Liver (tissue), 9 donors: ENCODE results near the gene CYTH3. TPM values are rescaled to one million over a fixed set of nuclear protein-coding genes. Genes with fewer than 3 reads are reported as not detected.

ENCODE experiments used
- DNase-seq: peaks from one replicate; pipeline ENCODE4 v3.0.0-alpha.2; 2017; ENCODE audit warnings: low spot score
- H3K27ac ChIP-seq, 2 donors: one replicate each; pipeline ENCODE4 v1.7.0; 2013; ENCODE audit warnings: inconsistent platforms in 2 of 2, low read length in 2 of 2, control low read depth in 1 of 2, low read depth in 1 of 2, mild to moderate bottlenecking in 1 of 2
- H3K27me3 ChIP-seq, 4 donors: one replicate each; pipeline versions ENCODE4 v1.6.1 to v1.7.0; 2013; ENCODE audit warnings: low read length in 3 of 4, inconsistent platforms in 1 of 4, mild to moderate bottlenecking in 1 of 4, moderate library complexity in 1 of 4; ENCODE audit not compliant: control insufficient read depth in 4 of 4, insufficient read depth in 4 of 4
- H3K36me3 ChIP-seq, 4 donors: one replicate each; pipeline versions ENCODE4 v1.6.1 to v1.7.0; 2013; ENCODE audit warnings: low read length in 3 of 4, mild to moderate bottlenecking in 3 of 4, low read depth in 1 of 4, moderate library complexity in 1 of 4; ENCODE audit not compliant: control insufficient read depth in 4 of 4, insufficient read depth in 3 of 4
- H3K4me1 ChIP-seq, 4 donors: one replicate each; pipeline versions ENCODE4 v1.6.1 to v1.7.0; 2013; ENCODE audit warnings: low read length in 3 of 4, mild to moderate bottlenecking in 3 of 4, moderate library complexity in 1 of 4; ENCODE audit not compliant: control insufficient read depth in 4 of 4, insufficient read depth in 4 of 4
- H3K4me3 ChIP-seq, 3 donors: one replicate each; pipeline versions ENCODE4 v1.6.1 to v1.7.0; 2013; ENCODE audit warnings: low read length in 3 of 3, control low read depth in 1 of 3, low read depth in 1 of 3, mild to moderate bottlenecking in 1 of 3
- H3K9ac ChIP-seq, 2 donors: one replicate each; pipeline ENCODE4 v1.7.0; 2013; ENCODE audit warnings: low read length in 2 of 2, mild to moderate bottlenecking in 2 of 2, moderate library complexity in 2 of 2, control low read depth in 1 of 2, low read depth in 1 of 2
- H3K9me3 ChIP-seq, 4 donors: one replicate each; pipeline versions ENCODE4 v1.6.1 to v1.7.0; 2013; ENCODE audit warnings: low read length in 3 of 4; ENCODE audit not compliant: control insufficient read depth in 4 of 4
- EGR1 ChIP-seq, 2 donors: IDR thresholded peaks; 2 replicates each; pipeline ENCODE4 v1.6.1; 2016 to 2018; ENCODE audit warnings: antibody characterized with exemption in 2 of 2, low read depth in 2 of 2
- FOXA1 ChIP-seq: IDR thresholded peaks from 2 replicates; pipeline ENCODE4 v1.6.1; 2016; ENCODE audit warnings: antibody characterized with exemption
- FOXA2 ChIP-seq: IDR thresholded peaks from 2 replicates; pipeline ENCODE4 v1.6.1; 2016; ENCODE audit warnings: antibody characterized with exemption
- GABPA ChIP-seq, 2 donors: IDR thresholded peaks in 1 of 2; conservative IDR thresholded peaks in 1 of 2; 2 replicates each; pipeline ENCODE4 v1.6.1; 2016; ENCODE audit warnings: antibody characterized with exemption in 2 of 2, mild to moderate bottlenecking in 1 of 2, moderate library complexity in 1 of 2
- HNF4A ChIP-seq, 2 donors: conservative IDR thresholded peaks; 2 replicates each; pipeline ENCODE4 v1.6.1; 2016; ENCODE audit warnings: antibody characterized with exemption in 2 of 2, mild to moderate bottlenecking in 2 of 2
- HNF4G ChIP-seq: IDR thresholded peaks from 2 replicates; pipeline ENCODE4 v1.6.1; 2016; ENCODE audit warnings: antibody characterized with exemption
- JUND ChIP-seq, 2 donors: IDR thresholded peaks; 2 replicates each; pipeline ENCODE4 v1.6.1; 2016; ENCODE audit warnings: antibody characterized with exemption in 2 of 2
- NR2F2 ChIP-seq: IDR thresholded peaks from 2 replicates; pipeline ENCODE4 v1.6.1; 2016; ENCODE audit warnings: antibody characterized with exemption
- RXRA ChIP-seq, 2 donors: IDR thresholded peaks; 2 replicates each; pipeline ENCODE4 v1.6.1; 2017 to 2018; ENCODE audit warnings: antibody characterized with exemption in 2 of 2, mild to moderate bottlenecking in 1 of 2
- SP1 ChIP-seq: IDR thresholded peaks from 2 replicates; pipeline ENCODE4 v1.6.1; 2018; ENCODE audit warnings: antibody characterized with exemption, mild to moderate bottlenecking
- TAF1 ChIP-seq: conservative IDR thresholded peaks from 2 replicates; pipeline ENCODE4 v1.6.1; 2016; ENCODE audit warnings: antibody characterized with exemption, mild to moderate bottlenecking
- YY1 ChIP-seq: IDR thresholded peaks from 2 replicates; pipeline ENCODE4 v1.6.1; 2016; ENCODE audit warnings: antibody characterized with exemption, mild to moderate bottlenecking
- WGBS: extraction: QIAGEN DNeasy Blood & Tissue Kit; methylation state at CpG from one replicate; pipeline ENCODE4 v1.1.7; 2013; 5-methylcytosine and 5-hydroxymethylcytosine counted together
- polyA plus RNA-seq, 2 donors: library from polyadenylated mRNA; stranded (reverse) in 1 of 2; unstranded in 1 of 2; fragments of 200-250 nt in 1 of 2; fragments of >200 nt in 1 of 2; fragmentation: Nextera tagmentation in 1 of 2; extraction: Ambion mirVana in 1 of 2; gene quantifications; one replicate each; pipeline versions ENCODE4 v1.2.1 to v1.2.3, GENCODE V29; 2013 to 2015
- total RNA-seq, 2 donors: library from RNA; depleted of rRNA; stranded (reverse); fragments of >200 nt; gene quantifications; one replicate each; pipeline ENCODE4 v1.2.3, GENCODE V29; 2014
- TF ChIP-seq, protein P1 (sequence below): IDR thresholded peaks from 2 replicates; pipeline ENCODE4 v1.6.1; 2016; ENCODE audit warnings: antibody characterized with exemption
- TF ChIP-seq, protein P2 (sequence below): fragments of 150-350 bp; IDR thresholded peaks from 2 replicates; pipeline ENCODE4 v1.5.1; 2017; ENCODE audit warnings: improper control_type of control experiment, low read depth, low read length; ENCODE audit not compliant: missing input control
- TF ChIP-seq, protein P3 (sequence below): IDR thresholded peaks from 2 replicates; pipeline ENCODE4 v1.6.1; 2016; ENCODE audit warnings: antibody characterized with exemption
- TF ChIP-seq, protein P4 (sequence below): IDR thresholded peaks from 2 replicates; pipeline ENCODE4 v1.6.1; 2016; ENCODE audit warnings: antibody characterized with exemption
- donor health status: healthy.
- donor health status: healthy.
- donor health status: healthy.
- donor health status: healthy.
- donor health status: healthy.

The CYTH3 gene
- total and polyA plus RNA-seq, 4 donors: 1.1 to 6.3 (median 3.7) TPM

DNA sequence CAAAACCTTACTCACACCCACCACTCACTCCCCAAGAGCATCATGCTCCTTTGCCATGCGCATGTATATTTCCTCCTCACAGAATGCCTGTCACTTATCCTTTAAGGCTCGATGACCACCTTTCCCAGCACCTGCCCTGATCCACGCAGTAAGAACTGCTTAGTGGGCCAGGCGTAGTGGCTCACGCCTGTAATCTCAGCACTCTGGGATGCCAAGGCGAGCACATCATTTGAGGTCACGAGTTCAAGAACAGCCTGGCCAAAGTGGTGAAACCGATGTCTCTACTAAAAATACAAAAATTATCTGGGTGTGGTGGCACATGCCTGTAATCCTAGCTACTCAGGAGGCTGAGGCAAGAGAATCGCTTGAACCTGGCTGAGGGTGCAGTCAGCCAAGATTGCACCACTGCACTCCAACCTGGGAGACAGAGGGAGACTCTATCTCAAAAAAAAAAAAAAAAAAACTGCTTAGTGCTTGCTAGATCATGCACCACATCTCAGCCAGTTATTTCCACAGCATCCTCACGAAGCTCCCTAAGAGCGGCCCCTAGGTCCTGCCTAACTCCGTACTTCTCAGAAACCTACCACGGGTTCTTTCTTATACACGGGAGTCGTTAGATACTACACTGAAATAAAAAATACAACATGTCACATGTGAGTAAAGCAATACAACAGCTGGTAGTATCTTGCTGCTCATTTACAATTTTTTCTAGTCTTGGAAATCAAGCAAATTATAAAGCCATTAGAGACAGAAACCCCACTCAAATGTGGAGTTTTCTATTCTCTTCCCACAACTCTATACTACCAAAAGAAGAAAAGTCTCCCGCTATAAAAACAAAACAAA, 37.2 kb downstream of the CYTH3 start (continued):
- TF ChIP-seq NR2F2: no peak
- no peak for TF ChIP-seq SP1
- TF ChIP-seq TAF1: no peak
- TF ChIP-seq, protein P1, sequence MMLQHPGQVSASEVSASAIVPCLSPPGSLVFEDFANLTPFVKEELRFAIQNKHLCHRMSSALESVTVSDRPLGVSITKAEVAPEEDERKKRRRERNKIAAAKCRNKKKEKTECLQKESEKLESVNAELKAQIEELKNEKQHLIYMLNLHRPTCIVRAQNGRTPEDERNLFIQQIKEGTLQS: no peak
- TF ChIP-seq, protein P2, sequence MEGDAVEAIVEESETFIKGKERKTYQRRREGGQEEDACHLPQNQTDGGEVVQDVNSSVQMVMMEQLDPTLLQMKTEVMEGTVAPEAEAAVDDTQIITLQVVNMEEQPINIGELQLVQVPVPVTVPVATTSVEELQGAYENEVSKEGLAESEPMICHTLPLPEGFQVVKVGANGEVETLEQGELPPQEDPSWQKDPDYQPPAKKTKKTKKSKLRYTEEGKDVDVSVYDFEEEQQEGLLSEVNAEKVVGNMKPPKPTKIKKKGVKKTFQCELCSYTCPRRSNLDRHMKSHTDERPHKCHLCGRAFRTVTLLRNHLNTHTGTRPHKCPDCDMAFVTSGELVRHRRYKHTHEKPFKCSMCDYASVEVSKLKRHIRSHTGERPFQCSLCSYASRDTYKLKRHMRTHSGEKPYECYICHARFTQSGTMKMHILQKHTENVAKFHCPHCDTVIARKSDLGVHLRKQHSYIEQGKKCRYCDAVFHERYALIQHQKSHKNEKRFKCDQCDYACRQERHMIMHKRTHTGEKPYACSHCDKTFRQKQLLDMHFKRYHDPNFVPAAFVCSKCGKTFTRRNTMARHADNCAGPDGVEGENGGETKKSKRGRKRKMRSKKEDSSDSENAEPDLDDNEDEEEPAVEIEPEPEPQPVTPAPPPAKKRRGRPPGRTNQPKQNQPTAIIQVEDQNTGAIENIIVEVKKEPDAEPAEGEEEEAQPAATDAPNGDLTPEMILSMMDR: no peak
- no peak for TF ChIP-seq YY1

DNA sequence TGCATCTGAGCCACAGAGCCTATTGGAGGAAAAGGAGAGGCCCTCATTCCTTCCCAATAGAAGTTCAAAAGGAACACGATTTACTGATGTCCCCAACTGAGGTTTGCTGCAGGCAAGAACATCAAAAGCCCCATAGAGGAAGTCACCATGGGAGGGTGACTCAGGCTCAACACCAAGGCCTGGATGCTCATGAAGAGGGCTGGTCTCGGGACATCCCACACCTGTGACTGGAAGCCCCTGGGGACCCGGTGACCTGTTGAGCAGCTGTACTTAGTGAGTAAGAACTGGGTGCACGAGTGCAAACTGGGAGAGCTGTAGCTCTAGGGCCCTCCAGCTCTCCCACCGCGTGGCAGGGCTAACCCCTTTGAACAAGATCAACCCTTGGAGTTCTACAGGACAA, 38.0 kb downstream of the CYTH3 start:
- TF ChIP-seq, protein P3, sequence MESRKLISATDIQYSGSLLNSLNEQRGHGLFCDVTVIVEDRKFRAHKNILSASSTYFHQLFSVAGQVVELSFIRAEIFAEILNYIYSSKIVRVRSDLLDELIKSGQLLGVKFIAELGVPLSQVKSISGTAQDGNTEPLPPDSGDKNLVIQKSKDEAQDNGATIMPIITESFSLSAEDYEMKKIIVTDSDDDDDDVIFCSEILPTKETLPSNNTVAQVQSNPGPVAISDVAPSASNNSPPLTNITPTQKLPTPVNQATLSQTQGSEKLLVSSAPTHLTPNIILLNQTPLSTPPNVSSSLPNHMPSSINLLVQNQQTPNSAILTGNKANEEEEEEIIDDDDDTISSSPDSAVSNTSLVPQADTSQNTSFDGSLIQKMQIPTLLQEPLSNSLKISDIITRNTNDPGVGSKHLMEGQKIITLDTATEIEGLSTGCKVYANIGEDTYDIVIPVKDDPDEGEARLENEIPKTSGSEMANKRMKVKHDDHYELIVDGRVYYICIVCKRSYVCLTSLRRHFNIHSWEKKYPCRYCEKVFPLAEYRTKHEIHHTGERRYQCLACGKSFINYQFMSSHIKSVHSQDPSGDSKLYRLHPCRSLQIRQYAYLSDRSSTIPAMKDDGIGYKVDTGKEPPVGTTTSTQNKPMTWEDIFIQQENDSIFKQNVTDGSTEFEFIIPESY: no peak
- Histone ChIP-seq H3K27ac (no peak overlapping the region), H3K9ac (no peak overlapping the region), H3K4me3 (no peak overlapping the region), H3K36me3 (no peaks in the 10 kb centered on the region), H3K9me3 (no peaks in the 10 kb centered on the region), H3K27me3 (no peaks in the 10 kb centered on the region), H3K4me1 (peaks cover 0 to 2% (median 0%) of the 10 kb centered on the region in 4 donors)
- WGBS: 88% methylated on average over 6 of the region's 6 CpGs
- DNase-seq: no peak

DNA sequence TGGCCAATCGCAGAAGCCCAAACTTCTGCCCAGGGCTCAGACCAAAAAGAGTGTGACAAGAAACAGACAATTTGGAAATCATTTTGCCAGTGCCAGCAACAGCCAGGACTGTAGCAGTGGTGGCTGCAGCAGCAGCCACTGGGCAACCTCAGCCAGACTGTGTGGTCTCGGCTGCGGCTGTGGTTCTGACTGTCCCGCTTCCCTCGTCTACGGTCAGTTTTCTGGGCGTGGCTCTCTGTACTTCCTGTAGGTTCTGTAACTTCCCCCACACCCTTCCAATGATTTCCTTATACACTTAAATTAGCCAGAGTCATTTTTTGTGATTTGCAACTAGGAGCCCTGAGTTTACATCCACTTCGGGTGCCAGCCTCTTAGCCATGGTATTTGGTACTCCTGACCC, 39.9 kb downstream of the CYTH3 start:
- Histone ChIP-seq H3K4me3 (no peak overlapping the region), H3K36me3 (no peaks in the 10 kb centered on the region), H3K9me3 (no peaks in the 10 kb centered on the region), H3K27me3 (no peaks in the 10 kb centered on the region), H3K27ac (no peak overlapping the region), H3K9ac (no peak overlapping the region), H3K4me1 (peaks cover 0 to 2% (median 0%) of the 10 kb centered on the region in 4 donors)
- 75% methylated on average over 8 of the region's 8 CpGs for WGBS
- DNase-seq: no peak
- TF ChIP-seq GABPA (IDR thresholded peaks at IDR 0.05 in 1 of 2, conservative IDR thresholded peaks at IDR 0.05 in 1 of 2) (no peak), FOXA2 (no peak), TAF1 (no peak), RXRA (IDR thresholded peaks at IDR 0.05) (no peak), HNF4A (conservative IDR thresholded peaks at IDR 0.05) (no peak), HNF4G (no peak), JUND (IDR thresholded peaks at IDR 0.05) (no peak), SP1 (no peak), EGR1 (IDR thresholded peaks at IDR 0.05; ENCODE audit: low read depth in 2 of 2) (no peak), NR2F2 (no peak), YY1 (no peak), FOXA1 (no peak)
- TF ChIP-seq, protein P1: no peak
- TF ChIP-seq, protein P3: no peak
- TF ChIP-seq, protein P2: no peak
- TF ChIP-seq, protein P4, sequence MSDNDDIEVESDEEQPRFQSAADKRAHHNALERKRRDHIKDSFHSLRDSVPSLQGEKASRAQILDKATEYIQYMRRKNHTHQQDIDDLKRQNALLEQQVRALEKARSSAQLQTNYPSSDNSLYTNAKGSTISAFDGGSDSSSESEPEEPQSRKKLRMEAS: no peak
